Fibroblast of skin of left quadriceps (primary cell): ENCODE measurements around the gene ATP8A2.
"Not testable (repeated sequence)": the region's sequence is repeated elsewhere in the genome, so short reads cannot be mapped to it uniquely, and the experiment has no call there.

Experiments used
- DNase-seq, 2 experiments: peaks; one replicate each; pipeline ENCODE4 v3.0.0-alpha.2; 2013; ENCODE audit warnings: low read depth in 2 of 2

The ATP8A2 gene

GRCh38 chr13:25800523-25800922, 428.7 kb downstream of the ATP8A2 start:
- no peak for DNase-seq

GRCh38 chr13:25802579-25802978, 430.8 kb downstream of the ATP8A2 start:
- DNase-seq = no peak

GRCh38 chr13:25803641-25804040, 431.9 kb downstream of the ATP8A2 start:
- no peak for DNase-seq

GRCh38 chr13:25806264-25806974, 434.6 kb downstream of the ATP8A2 start:
- no peak for DNase-seq

- DNase-seq = no peak
Observed at GRCh38 chr13:25807562-25807961, 435.8 kb downstream of the ATP8A2 start.

- no peak for DNase-seq
Observed at GRCh38 chr13:25811506-25811905, 439.7 kb downstream of the ATP8A2 start.

GRCh38 chr13:25816239-25816638, 444.5 kb downstream of the ATP8A2 start:
- no peak for DNase-seq

- DNase-seq = no peak
Observed at GRCh38 chr13:25819856-25820530, 448.2 kb downstream of the ATP8A2 start.

GRCh38 chr13:25821776-25822175, 450.0 kb downstream of the ATP8A2 start:
- no peak for DNase-seq

GRCh38 chr13:25827221-25827620, 455.4 kb downstream of the ATP8A2 start:
- DNase-seq = not testable (repeated sequence)

GRCh38 chr13:25827831-25828465, 456.2 kb downstream of the ATP8A2 start:
- no peak for DNase-seq

GRCh38 chr13:25833761-25834160, 462.0 kb downstream of the ATP8A2 start:
- DNase-seq = no peak

- DNase-seq = no peak
Observed at GRCh38 chr13:25836574-25837336, 465.0 kb downstream of the ATP8A2 start.

- DNase-seq = no peak
Observed at GRCh38 chr13:25839371-25839770, 467.6 kb downstream of the ATP8A2 start.

- DNase-seq = no peak
Observed at GRCh38 chr13:25840261-25840660, 468.5 kb downstream of the ATP8A2 start.

GRCh38 chr13:25840931-25841330, 469.2 kb downstream of the ATP8A2 start:
- no peak for DNase-seq

GRCh38 chr13:25843692-25844091, 471.9 kb downstream of the ATP8A2 start:
- DNase-seq = no peak

GRCh38 chr13:25844559-25845434, 473.0 kb downstream of the ATP8A2 start:
- DNase-seq = no peak

GRCh38 chr13:25846222-25846984, 474.6 kb downstream of the ATP8A2 start:
- no peak for DNase-seq

- no peak for DNase-seq
Observed at GRCh38 chr13:25847145-25847544, 475.4 kb downstream of the ATP8A2 start.
